SJCRH30 (cell line): ENCODE measurements around the gene BCL2L12. TPM values are rescaled to one million over a fixed set of nuclear protein-coding genes. Genes with fewer than 3 reads are reported as not detected.

ENCODE experiments used
- DNase-seq, 2 experiments: peaks; one replicate each; pipeline ENCODE4 v3.0.0-alpha.2; 2015 to 2020
- H3K27ac ChIP-seq: fragments of 250-450 bp; sonication (Bioruptor Pico); 2 replicates; pipeline ENCODE4 v1.5.1; 2020; ENCODE audit warnings: mild to moderate bottlenecking, moderate library complexity
- H3K27me3 ChIP-seq: fragments of 250-450 bp; sonication (Bioruptor Pico); 2 replicates; pipeline ENCODE4 v1.5.1; 2020; ENCODE audit warnings: mild to moderate bottlenecking, moderate library complexity
- H3K36me3 ChIP-seq: fragments of 250-450 bp; sonication (Bioruptor Pico); 2 replicates; pipeline ENCODE4 v1.5.1; 2020; ENCODE audit warnings: mild to moderate bottlenecking, moderate library complexity
- H3K4me1 ChIP-seq: fragments of 250-450 bp; sonication (Bioruptor Pico); 2 replicates; pipeline ENCODE4 v1.5.1; 2020; ENCODE audit warnings: mild to moderate bottlenecking, moderate library complexity
- H3K4me3 ChIP-seq: fragments of 250-450 bp; sonication (Bioruptor Pico); 2 replicates; pipeline ENCODE4 v1.5.1; 2020; ENCODE audit warnings: mild to moderate bottlenecking, moderate library complexity
- H3K9me3 ChIP-seq: fragments of 250-450 bp; sonication (Bioruptor Pico); replicated peaks from 2 replicates; pipeline ENCODE4 v1.5.1; 2020; ENCODE audit warnings: mild to moderate bottlenecking, moderate library complexity
- total RNA-seq: library from RNA; depleted of rRNA; stranded (reverse); fragments of >200 nt; shearing (Covaris generic); gene quantifications from 2 replicates; pipeline ENCODE4 v1.2.3, GENCODE V29; 2014

Gene BCL2L12
- total RNA-seq, 1 experiment from 2014 or later: 45.2 TPM

DNA sequence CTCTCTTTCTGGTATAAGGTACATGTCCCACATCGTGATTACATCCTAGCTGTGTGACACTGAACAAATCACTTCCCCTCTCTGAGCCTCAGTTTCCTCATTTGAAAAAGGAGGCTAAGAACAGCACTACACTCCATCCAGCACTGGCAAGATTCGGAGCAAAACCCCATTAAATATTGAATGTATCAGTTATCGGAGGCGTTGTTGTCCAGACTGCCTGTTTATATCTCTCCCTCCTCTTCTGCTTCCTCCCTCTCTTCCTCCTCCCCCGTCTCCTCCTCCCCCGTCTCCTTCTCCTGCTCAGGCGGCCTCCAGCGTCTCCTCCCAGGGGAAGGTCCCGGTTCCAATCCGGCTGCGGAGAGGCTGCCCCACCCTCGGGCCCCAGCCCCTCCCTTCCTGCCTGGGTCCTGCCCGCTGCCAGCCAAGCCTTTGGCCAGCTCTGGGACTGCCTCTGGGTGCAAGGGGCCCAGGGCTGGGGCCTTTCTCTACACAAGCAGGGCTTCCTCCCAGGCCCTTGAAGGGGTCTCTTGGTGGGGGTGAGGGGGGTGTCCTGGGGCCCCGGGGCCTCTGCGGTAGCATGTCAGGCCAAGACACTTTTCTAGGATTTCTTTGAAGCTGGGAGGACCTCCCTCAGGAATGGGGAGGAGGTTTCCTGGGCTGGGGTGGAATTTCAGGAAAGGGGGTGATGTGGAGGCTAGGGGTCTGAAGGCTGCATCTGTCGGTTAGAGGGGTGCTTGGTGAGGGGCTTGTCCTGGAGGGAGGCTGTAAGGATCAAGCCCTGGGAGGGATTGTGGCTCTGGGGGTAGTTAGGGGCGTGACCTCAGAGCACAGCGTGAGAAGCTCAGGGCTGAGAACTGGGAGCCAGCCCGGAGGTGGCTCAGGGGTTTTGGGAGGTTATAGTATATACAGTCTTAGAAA is 27.7 kb upstream of the BCL2L12 start:
- H3K27me3 ChIP-seq: no peaks in the 10 kb centered on the region
- no peak overlapping the region for H3K27ac ChIP-seq
- peak; percentile 53 to 62 for DNase-seq
- peaks cover 11% of the 10 kb centered on the region for H3K4me1 ChIP-seq
- no peaks in the 10 kb centered on the region for H3K9me3 ChIP-seq
- H3K36me3 ChIP-seq: no peaks in the 10 kb centered on the region
- H3K4me3 ChIP-seq: no peak overlapping the region

DNA sequence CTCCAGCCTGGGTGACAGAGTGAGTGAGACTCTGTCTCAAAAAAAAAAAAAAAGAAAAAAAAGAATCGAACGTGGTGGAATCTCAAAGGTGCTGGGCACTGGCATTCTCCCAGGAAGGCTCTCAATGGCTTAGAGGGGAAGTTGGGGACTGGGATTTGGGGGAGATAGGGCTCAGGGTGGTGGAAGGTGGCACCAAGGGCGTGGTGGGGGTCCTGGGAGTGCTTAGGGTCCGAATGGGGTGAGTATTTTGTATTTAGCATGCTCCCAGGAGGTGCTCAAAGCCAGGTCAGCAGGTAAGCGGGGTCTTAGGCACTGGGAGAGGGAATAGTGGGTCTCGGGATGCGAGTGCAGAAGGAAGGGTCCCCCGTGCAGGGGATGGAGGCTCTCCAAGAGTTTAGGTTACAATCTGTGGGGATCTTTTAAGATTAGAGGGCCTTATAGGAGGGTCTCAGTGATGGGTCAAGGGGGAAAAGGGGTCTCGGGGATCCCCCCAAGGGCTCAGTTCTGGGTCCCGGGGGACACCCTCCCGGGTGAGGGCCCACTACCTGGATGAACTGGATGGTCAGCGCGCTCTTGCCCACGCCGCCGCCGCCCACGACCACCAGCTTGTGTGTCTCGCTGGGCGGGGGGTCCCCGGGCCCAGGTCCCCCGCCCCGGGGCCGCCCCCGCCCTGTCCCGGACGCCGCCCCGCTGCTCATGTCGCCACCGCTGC is 26.2 kb upstream of the BCL2L12 start:
- H3K4me3 ChIP-seq: peak overlapping the region; percentile 56
- no peak overlapping the region for H3K27ac ChIP-seq
- H3K4me1 ChIP-seq: peaks cover 11% of the 10 kb centered on the region
- no peaks in the 10 kb centered on the region for H3K27me3 ChIP-seq
- no peaks in the 10 kb centered on the region for H3K36me3 ChIP-seq
- peak in 1 of 2 experiments; percentile 31 for DNase-seq
- H3K9me3 ChIP-seq: no peaks in the 10 kb centered on the region

DNA sequence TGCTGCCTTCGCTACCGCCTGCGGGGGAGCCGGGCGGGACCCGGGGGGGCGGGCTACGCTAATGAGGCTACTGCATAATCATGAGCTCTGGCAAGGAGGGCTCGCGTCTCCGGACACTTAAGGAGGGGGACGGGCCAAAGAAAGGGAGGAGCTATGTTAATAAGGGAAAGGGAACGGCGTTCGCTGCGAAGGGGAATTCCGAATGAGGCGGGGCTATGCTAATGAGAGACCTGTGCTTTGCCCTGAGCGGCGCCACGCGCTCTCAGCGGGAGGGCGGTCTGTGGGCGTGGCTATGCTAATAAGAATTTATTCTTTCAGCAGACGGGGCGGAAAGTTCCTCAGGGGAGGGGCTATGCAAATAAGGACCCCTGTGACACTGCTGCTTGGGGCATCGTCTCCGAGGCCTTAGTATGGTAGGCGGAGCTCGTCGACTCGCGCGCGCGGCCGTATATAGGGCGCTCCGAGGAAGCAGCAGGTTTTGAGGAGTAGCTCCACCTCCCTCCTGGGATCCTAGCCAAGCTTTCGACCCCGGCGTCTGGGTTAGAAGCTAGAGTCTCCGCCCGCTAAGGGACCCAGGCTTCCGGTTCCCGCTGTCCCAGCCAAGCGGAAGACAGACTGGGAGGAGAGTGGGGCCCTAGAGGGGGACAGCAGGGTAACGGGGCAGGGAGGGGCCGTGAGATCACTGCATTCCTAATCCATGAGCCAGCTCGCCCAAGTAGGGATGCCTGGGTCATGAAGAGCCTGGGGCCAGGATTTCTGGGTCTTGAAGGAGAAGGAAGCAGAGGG is 25.4 kb upstream of the BCL2L12 start, which contains the start of gene RRAS:
Gene RRAS, minus strand, starts transcription at position 31 of the 786 bp plus-strand sequence. CDS start 45 bp downstream, outside the sequence.
- Histone ChIP-seq H3K27me3 (no peaks in the 10 kb centered on the region), H3K36me3 (no peaks in the 10 kb centered on the region), H3K27ac (peak within 1 kb of the TSS; percentile 99), H3K4me3 (peak within 1 kb of the TSS; percentile 83), H3K4me1 (peaks cover 8% of the 10 kb centered on the region), H3K9me3 (no peaks in the 10 kb centered on the region)
- DNase-seq: peak; percentile 100

DNA sequence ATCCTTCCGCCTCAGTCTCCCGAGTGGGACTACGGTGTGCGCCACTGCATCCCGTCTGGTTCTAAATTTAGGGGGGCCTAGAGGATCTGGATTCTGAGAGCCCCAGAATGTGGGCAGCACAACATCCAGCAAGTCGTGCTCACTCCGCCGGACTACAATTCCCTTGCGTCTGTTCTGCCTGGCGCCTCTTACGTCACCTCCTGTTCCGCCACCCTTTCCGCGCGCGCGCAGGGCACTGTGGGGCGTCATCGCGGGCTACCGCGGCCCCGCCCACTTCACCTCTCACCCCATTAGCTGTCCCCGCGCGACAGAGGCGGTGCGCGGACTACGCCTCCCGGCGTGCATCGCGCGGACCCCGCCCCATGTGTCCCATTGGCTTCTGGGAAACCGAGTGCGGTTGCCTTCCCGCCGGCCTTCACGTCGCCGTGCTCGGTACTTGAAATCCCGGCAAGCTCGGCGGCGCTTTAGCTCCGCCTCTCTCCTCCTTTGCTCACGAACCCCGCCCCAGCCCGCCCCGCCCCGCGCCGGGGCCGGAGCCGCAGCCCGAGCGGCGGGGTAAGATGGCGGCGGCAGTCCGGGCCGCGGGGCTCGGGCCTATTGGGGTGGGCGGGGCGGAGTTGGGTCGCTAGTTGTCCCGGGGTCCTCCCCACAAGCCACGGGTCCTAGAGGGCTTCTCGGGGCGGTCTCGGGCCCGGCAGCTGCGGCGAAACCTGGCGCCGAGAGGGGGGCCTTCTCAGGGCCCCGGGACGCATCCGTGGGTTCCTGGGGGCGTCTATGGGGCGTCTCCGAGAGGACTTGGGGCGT is 23.8 kb upstream of the BCL2L12 start, which contains the start of gene SCAF1:
Gene SCAF1, plus strand, starts transcription at position 522 of the 804 bp plus-strand sequence. CDS start 2,818 bp downstream, outside the sequence.
- DNase-seq: peak; percentile 99
- H3K36me3 ChIP-seq: peaks cover 1% of the 10 kb centered on the region; the same call in 1 of the 2 replicates
- H3K9me3 ChIP-seq: no peaks in the 10 kb centered on the region
- H3K4me3 ChIP-seq: peak within 1 kb of the TSS; percentile 83
- peaks cover 6% of the 10 kb centered on the region; the same call in 1 of the 2 replicates for H3K4me1 ChIP-seq
- H3K27ac ChIP-seq: peak within 1 kb of the TSS; percentile 99
- no peaks in the 10 kb centered on the region for H3K27me3 ChIP-seq

DNA sequence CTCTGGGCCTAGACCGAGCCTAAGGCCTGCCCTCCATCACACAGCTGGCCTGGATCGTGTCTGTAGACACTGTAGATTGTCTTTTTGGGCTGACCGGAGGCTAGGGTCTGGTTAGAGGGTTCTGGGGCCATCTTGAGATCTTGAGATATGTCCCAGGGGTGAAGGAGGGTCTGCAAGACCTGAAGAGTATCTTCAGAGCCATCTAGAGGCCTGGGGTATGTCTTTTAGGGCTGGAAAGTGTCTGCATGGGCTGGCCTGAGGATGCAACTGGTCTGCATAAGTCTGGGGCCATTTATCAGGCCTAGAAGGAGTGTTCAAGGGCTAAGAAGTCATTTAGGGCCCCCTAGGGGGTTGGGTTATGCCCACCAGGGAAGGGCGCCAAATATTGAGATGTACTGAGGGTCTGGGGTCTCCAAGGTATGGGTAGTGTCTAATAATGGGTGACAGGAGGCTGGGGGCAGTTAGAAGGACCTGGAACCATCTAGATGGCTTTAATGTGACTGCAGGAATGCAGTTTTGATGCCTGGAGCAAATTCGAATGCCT is 23.2 kb upstream of the BCL2L12 start:
- Histone ChIP-seq H3K9me3 (no peaks in the 10 kb centered on the region), H3K4me3 (peak overlapping the region; percentile 83), H3K4me1 (peaks cover 6% of the 10 kb centered on the region; the same call in 1 of the 2 replicates), H3K36me3 (peaks cover 5% of the 10 kb centered on the region; the same call in 1 of the 2 replicates), H3K27ac (peak overlapping the region; percentile 99), H3K27me3 (no peaks in the 10 kb centered on the region)
- DNase-seq: no peak

DNA sequence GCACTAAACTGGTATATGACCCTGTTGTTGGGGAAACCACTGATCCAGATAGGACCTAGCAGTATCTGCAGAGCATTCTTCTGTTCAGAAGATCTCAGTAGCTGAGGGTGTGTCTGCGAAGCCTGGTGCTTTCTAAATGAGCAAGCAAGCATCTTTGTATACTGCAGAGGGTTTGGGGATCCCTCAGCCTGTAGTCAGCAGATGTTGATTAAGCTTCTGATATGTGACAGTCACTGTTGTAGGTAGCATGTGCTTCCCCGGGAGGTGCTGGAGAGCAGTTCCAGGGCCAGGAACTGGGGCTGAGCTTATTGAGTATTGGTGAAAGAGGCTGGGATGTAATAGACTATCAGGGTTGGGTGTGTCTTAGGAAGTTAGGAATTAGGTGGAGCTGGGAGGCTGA is 22.3 kb upstream of the BCL2L12 start:
- Histone ChIP-seq H3K27me3 (no peaks in the 10 kb centered on the region), H3K4me3 (no peak overlapping the region), H3K27ac (no peak overlapping the region), H3K4me1 (no peaks in the 10 kb centered on the region; the same call in 1 of the 2 replicates), H3K36me3 (peaks cover 5% of the 10 kb centered on the region; the same call in 1 of the 2 replicates), H3K9me3 (no peaks in the 10 kb centered on the region)
- no peak for DNase-seq

DNA sequence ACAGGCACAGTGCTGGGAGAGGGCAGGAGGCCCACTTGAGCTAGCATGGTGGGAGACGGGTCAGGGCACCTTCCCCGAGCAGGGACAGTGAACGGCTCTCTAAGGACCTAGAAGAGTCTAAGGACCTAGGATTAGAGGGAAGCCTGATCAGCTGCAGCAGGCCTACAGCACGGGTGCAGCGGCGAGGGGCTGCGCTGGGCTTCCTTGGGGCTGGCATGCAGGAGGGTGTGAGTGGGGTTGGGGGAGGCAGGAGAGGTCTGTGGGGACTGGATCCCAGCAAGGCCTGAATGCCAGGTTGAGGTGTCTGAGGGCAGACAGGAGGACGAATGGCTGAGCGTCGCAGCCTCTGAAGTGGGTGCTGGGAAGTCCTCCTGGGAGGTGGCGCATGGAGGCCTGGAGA is 20.1 kb upstream of the BCL2L12 start:
- Histone ChIP-seq H3K4me3 (no peak overlapping the region), H3K27me3 (no peaks in the 10 kb centered on the region), H3K27ac (no peak overlapping the region), H3K4me1 (no peaks in the 10 kb centered on the region), H3K36me3 (peaks cover 22% of the 10 kb centered on the region), H3K9me3 (no peaks in the 10 kb centered on the region)
- no peak for DNase-seq

DNA sequence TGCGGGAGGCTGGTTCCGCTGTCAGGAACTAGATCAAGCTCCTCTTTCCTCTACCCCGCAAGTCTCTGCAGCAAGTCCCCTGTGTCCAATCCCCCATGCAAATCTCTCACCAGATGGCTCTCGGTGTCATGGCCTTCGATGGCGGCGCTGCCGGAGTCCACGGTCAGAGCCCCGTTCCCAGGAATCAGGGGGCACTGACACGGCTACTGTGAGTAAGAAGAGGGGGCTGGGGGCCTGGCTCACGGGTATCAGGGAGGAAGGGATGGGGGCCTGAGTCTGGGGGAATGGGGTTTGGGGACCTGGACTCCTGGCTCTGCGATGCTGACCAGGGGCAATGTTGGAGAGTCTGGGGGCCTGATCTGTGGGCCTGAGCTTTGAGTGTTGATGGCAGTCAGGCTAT is 19.7 kb upstream of the BCL2L12 start:
- Histone ChIP-seq H3K4me3 (no peak overlapping the region), H3K27ac (no peak overlapping the region), H3K9me3 (no peaks in the 10 kb centered on the region), H3K4me1 (no peaks in the 10 kb centered on the region), H3K36me3 (peaks cover 22% of the 10 kb centered on the region), H3K27me3 (no peaks in the 10 kb centered on the region)
- DNase-seq: no peak

DNA sequence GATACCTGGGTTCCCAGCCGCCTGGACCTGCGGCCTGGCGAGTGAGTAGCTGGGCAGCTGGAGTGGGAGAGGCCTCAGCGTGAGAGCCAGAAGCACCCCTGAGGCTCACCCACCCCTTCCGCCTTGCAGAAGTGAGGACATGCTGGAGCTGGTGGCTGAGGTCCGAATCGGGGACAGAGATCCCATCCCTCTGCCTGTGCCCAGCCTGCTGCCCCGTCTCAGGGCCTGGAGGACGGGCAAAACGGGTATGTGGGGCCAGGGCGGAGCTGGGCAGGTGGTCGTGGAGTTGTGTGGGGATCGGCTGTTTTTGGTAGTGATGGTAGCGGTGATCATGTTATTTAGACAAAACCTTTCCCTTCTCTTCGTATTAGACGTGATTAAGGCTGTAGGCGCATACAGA is 19.1 kb upstream of the BCL2L12 start:
- no peak for DNase-seq
- no peak overlapping the region for H3K4me3 ChIP-seq
- no peaks in the 10 kb centered on the region for H3K9me3 ChIP-seq
- no peak overlapping the region for H3K27ac ChIP-seq
- H3K36me3 ChIP-seq: peaks cover 25% of the 10 kb centered on the region
- H3K4me1 ChIP-seq: no peaks in the 10 kb centered on the region
- H3K27me3 ChIP-seq: no peaks in the 10 kb centered on the region

DNA sequence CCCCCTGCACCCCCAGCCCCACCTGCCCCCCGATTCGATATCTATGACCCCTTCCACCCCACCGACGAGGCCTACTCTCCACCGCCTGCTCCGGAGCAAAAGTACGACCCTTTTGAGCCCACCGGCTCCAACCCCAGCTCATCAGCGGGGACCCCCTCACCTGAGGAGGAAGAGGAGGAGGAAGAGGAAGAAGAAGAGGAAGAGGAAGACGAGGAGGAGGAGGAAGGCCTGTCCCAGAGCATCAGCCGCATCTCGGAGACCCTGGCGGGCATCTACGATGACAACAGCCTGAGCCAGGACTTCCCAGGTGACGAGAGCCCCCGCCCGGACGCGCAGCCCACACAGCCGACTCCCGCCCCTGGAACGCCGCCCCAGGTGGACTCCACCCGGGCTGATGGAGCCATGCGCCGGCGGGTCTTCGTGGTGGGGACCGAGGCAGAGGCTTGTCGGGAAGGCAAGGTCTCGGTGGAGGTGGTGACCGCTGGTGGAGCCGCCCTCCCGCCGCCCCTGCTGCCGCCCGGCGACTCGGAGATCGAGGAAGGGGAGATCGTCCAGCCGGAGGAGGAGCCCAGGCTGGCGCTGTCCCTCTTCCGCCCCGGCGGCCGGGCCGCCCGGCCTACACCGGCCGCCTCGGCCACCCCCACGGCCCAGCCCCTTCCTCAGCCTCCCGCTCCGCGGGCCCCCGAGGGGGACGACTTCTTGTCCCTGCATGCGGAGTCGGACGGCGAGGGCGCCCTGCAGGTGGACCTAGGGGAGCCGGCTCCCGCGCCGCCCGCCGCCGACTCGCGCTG is 14.5 kb upstream of the BCL2L12 start:
- Histone ChIP-seq H3K4me1 (no peaks in the 10 kb centered on the region), H3K27ac (no peak overlapping the region), H3K27me3 (no peaks in the 10 kb centered on the region), H3K4me3 (no peak overlapping the region), H3K9me3 (no peaks in the 10 kb centered on the region), H3K36me3 (peaks cover 54% of the 10 kb centered on the region)
- DNase-seq: no peak

DNA sequence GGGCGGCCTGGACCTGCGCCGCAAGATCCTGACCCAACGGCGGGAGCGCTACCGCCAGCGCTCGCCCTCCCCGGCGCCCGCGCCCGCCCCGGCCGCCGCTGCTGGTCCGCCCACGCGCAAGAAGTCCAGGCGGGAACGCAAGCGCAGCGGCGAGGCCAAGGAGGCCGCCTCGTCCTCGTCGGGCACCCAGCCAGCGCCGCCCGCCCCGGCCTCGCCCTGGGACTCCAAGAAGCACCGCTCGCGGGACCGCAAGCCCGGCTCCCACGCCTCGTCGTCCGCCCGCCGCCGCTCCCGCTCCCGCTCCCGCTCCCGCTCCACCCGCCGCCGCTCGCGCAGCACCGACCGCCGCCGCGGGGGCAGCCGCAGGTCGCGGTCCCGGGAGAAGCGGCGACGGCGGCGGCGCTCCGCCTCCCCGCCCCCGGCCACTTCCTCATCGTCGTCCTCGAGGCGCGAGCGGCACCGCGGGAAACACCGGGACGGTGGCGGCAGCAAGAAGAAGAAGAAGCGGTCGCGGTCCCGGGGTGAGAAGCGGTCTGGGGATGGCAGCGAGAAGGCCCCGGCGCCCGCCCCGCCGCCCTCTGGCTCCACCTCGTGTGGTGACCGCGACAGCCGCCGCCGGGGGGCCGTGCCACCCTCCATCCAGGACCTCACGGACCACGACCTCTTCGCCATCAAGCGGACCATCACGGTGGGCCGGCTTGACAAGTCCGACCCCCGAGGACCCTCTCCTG is 13.7 kb upstream of the BCL2L12 start:
- Histone ChIP-seq H3K27ac (no peak overlapping the region), H3K4me1 (no peaks in the 10 kb centered on the region), H3K27me3 (no peaks in the 10 kb centered on the region), H3K36me3 (peaks cover 52% of the 10 kb centered on the region), H3K4me3 (no peak overlapping the region), H3K9me3 (no peaks in the 10 kb centered on the region)
- DNase-seq: no peak
